SK-N-SH treated with all-trans-retinoic acid at 6 μM for 48 hours (cell line): Measurements from ENCODE around the gene SLC15A1.

Source experiments
- ATAC-seq: fragments of 200-7000 bp; cut with Tn5 transposase; 3 replicates; pipeline ENCODE4 v1.9.1; 2020; ENCODE audit warnings: mild to moderate bottlenecking, moderate library complexity
- ARNTL ChIP-seq: fragments of 450-650 bp; formaldehyde crosslinking; IDR thresholded peaks from 2 replicates; pipeline ENCODE4 v1.5.0; 2020; ENCODE audit warnings: low read depth, mild to moderate bottlenecking, moderate library complexity, borderline replicate concordance
- BACH2 ChIP-seq: fragments of 250-450 bp; sonication (Bioruptor Pico); IDR thresholded peaks from 2 replicates; pipeline ENCODE4 v1.9.0; 2021; ENCODE audit warnings: mild to moderate bottlenecking, borderline replicate concordance
- CSDC2 ChIP-seq: fragments of 250-450 bp; sonication (Bioruptor Pico); IDR thresholded peaks from 2 replicates; pipeline ENCODE4 v1.5.0; 2020; ENCODE audit warnings: mild to moderate bottlenecking, moderate library complexity
- GLIS3 ChIP-seq: fragments of 250-450 bp; sonication (Bioruptor Pico); IDR thresholded peaks from 2 replicates; pipeline ENCODE4 v1.5.0; 2020; ENCODE audit warnings: mild to moderate bottlenecking, moderate library complexity
- ISL1 ChIP-seq: fragments of 250-450 bp; sonication (Bioruptor Pico); IDR thresholded peaks from 2 replicates; pipeline ENCODE4 v2.1.2; 2022; ENCODE audit warnings: mild to moderate bottlenecking, moderate library complexity
- RARB ChIP-seq: fragments of 250-450 bp; sonication (Bioruptor Pico); IDR thresholded peaks from 2 replicates; pipeline ENCODE4 v1.8.0; 2021; ENCODE audit warnings: mild to moderate bottlenecking, moderate library complexity
- SNAI2 ChIP-seq: fragments of 250-450 bp; sonication (Bioruptor Pico); IDR thresholded peaks from 2 replicates; pipeline ENCODE4 v1.5.0; 2020; ENCODE audit warnings: mild to moderate bottlenecking, moderate library complexity
- ZC3H10 ChIP-seq: fragments of 250-450 bp; sonication (Bioruptor Pico); IDR thresholded peaks from 2 replicates; pipeline ENCODE4 v1.5.1; 2021; ENCODE audit warnings: mild to moderate bottlenecking, moderate library complexity
- ZFP3 ChIP-seq: fragments of 250-450 bp; sonication (Bioruptor Pico); IDR thresholded peaks from 2 replicates; pipeline ENCODE4 v1.5.0; 2020; ENCODE audit warnings: mild to moderate bottlenecking, moderate library complexity
- ZFP30 ChIP-seq: fragments of 450-650 bp; formaldehyde crosslinking; IDR thresholded peaks from 2 replicates; pipeline ENCODE4 v1.5.0; 2022; ENCODE audit warnings: mild to moderate bottlenecking, moderate library complexity
- ZNF565 ChIP-seq: fragments of 450-650 bp; formaldehyde crosslinking; conservative IDR thresholded peaks from 2 replicates; pipeline ENCODE4 v1.5.0; 2020; ENCODE audit warnings: low read depth, mild to moderate bottlenecking, moderate library complexity
- ZNF70 ChIP-seq: fragments of 450-650 bp; formaldehyde crosslinking; IDR thresholded peaks from 2 replicates; pipeline ENCODE4 v1.5.0; 2020; ENCODE audit warnings: mild to moderate bottlenecking, moderate library complexity
- ZNF8 ChIP-seq: fragments of 450-650 bp; formaldehyde crosslinking; IDR thresholded peaks from 2 replicates; pipeline ENCODE4 v1.5.0; 2020; ENCODE audit warnings: mild to moderate bottlenecking, moderate library complexity
- TF ChIP-seq, protein P1 (sequence below): fragments of 250-450 bp; sonication (Bioruptor Pico); IDR thresholded peaks from 2 replicates; pipeline ENCODE4 v1.8.0; 2020; ENCODE audit warnings: mild to moderate bottlenecking, moderate library complexity, borderline replicate concordance
- TF ChIP-seq, protein P2 (sequence below): fragments of 250-450 bp; sonication (Bioruptor Pico); IDR thresholded peaks from 2 replicates; pipeline ENCODE4 v1.8.0; 2021; ENCODE audit warnings: low read depth, mild to moderate bottlenecking, moderate library complexity, borderline replicate concordance
- TF ChIP-seq, protein P3 (sequence below): fragments of 250-450 bp; sonication (Bioruptor Pico); IDR thresholded peaks from 2 replicates; pipeline ENCODE4 v1.5.1; 2021; ENCODE audit warnings: mild to moderate bottlenecking, moderate library complexity
- TF ChIP-seq, protein P4 (sequence below): fragments of 250-450 bp; sonication (Bioruptor Pico); IDR thresholded peaks from 2 replicates; pipeline ENCODE4 v1.5.0; 2020; ENCODE audit warnings: mild to moderate bottlenecking, moderate library complexity
- TF ChIP-seq, protein P5 (sequence below): fragments of 250-450 bp; sonication (Bioruptor Pico); IDR thresholded peaks from 2 replicates; pipeline ENCODE4 v1.5.1; 2020; ENCODE audit warnings: low read depth, mild to moderate bottlenecking, moderate library complexity

SLC15A1 gene

DNA sequence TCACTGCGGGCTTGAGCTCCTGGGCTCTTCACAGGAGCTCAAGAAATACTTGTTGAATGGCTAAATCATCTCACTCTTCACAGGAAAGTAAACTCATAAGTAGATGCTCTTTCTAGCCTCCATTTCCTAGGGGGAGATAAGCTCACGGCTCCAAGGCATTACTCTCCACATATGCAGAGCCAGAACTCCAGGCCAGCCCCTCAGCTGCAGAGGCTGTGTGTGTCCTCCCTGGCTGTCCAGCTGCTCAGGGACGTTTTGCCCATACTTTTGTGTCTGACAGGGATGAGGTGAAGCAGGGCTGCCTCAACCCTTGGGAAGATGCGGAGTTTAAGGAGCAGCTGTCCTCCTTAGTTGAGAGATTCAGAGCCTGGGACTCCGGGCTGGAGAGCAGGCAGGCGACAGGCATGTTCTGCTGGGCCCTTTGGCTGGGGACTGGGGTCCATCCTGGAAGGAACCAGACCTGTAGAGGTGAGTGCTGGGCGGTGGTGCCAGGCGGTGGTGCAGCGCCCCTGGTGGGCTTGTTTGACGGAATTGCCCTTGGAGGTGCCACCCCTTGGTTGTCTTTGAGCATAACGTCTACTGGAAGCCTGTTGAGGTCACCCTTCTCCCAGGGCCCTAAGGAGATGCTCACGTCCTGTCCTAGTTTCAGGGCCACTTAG is 20.5 kb upstream of the SLC15A1 start:
- ATAC-seq, result no peak
- TF ChIP-seq ZFP30 (CRISPR knock-in tag) (no peak), BACH2 (CRISPR knock-in tag) (no peak), SNAI2 (CRISPR knock-in tag) (no peak), ZNF70 (CRISPR knock-in tag) (no peak), ISL1 (no peak), RARB (no peak), ZNF8 (CRISPR knock-in tag) (no peak), GLIS3 (CRISPR knock-in tag) (no peak), ARNTL (CRISPR knock-in tag) (no peak), ZFP3 (CRISPR knock-in tag) (no peak), CSDC2 (CRISPR knock-in tag) (no peak)
- TF ChIP-seq, protein P1, sequence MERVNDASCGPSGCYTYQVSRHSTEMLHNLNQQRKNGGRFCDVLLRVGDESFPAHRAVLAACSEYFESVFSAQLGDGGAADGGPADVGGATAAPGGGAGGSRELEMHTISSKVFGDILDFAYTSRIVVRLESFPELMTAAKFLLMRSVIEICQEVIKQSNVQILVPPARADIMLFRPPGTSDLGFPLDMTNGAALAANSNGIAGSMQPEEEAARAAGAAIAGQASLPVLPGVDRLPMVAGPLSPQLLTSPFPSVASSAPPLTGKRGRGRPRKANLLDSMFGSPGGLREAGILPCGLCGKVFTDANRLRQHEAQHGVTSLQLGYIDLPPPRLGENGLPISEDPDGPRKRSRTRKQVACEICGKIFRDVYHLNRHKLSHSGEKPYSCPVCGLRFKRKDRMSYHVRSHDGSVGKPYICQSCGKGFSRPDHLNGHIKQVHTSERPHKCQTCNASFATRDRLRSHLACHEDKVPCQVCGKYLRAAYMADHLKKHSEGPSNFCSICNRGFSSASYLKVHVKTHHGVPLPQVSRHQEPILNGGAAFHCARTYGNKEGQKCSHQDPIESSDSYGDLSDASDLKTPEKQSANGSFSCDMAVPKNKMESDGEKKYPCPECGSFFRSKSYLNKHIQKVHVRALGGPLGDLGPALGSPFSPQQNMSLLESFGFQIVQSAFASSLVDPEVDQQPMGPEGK (CRISPR knock-in tag), result no peak
- TF ChIP-seq, protein P2, sequence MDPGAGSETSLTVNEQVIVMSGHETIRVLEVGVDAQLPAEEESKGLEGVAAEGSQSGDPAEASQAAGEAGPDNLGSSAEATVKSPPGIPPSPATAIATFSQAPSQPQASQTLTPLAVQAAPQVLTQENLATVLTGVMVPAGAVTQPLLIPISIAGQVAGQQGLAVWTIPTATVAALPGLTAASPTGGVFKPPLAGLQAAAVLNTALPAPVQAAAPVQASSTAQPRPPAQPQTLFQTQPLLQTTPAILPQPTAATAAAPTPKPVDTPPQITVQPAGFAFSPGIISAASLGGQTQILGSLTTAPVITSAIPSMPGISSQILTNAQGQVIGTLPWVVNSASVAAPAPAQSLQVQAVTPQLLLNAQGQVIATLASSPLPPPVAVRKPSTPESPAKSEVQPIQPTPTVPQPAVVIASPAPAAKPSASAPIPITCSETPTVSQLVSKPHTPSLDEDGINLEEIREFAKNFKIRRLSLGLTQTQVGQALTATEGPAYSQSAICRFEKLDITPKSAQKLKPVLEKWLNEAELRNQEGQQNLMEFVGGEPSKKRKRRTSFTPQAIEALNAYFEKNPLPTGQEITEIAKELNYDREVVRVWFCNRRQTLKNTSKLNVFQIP (CRISPR knock-in tag), result no peak
- TF ChIP-seq, protein P3, sequence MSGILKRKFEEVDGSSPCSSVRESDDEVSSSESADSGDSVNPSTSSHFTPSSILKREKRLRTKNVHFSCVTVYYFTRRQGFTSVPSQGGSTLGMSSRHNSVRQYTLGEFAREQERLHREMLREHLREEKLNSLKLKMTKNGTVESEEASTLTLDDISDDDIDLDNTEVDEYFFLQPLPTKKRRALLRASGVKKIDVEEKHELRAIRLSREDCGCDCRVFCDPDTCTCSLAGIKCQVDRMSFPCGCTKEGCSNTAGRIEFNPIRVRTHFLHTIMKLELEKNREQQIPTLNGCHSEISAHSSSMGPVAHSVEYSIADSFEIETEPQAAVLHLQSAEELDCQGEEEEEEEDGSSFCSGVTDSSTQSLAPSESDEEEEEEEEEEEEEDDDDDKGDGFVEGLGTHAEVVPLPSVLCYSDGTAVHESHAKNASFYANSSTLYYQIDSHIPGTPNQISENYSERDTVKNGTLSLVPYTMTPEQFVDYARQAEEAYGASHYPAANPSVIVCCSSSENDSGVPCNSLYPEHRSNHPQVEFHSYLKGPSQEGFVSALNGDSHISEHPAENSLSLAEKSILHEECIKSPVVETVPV (CRISPR knock-in tag), result no peak
- TF ChIP-seq, protein P4, sequence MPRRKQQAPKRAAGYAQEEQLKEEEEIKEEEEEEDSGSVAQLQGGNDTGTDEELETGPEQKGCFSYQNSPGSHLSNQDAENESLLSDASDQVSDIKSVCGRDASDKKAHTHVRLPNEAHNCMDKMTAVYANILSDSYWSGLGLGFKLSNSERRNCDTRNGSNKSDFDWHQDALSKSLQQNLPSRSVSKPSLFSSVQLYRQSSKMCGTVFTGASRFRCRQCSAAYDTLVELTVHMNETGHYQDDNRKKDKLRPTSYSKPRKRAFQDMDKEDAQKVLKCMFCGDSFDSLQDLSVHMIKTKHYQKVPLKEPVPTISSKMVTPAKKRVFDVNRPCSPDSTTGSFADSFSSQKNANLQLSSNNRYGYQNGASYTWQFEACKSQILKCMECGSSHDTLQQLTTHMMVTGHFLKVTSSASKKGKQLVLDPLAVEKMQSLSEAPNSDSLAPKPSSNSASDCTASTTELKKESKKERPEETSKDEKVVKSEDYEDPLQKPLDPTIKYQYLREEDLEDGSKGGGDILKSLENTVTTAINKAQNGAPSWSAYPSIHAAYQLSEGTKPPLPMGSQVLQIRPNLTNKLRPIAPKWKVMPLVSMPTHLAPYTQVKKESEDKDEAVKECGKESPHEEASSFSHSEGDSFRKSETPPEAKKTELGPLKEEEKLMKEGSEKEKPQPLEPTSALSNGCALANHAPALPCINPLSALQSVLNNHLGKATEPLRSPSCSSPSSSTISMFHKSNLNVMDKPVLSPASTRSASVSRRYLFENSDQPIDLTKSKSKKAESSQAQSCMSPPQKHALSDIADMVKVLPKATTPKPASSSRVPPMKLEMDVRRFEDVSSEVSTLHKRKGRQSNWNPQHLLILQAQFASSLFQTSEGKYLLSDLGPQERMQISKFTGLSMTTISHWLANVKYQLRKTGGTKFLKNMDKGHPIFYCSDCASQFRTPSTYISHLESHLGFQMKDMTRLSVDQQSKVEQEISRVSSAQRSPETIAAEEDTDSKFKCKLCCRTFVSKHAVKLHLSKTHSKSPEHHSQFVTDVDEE (CRISPR knock-in tag), result no peak

DNA sequence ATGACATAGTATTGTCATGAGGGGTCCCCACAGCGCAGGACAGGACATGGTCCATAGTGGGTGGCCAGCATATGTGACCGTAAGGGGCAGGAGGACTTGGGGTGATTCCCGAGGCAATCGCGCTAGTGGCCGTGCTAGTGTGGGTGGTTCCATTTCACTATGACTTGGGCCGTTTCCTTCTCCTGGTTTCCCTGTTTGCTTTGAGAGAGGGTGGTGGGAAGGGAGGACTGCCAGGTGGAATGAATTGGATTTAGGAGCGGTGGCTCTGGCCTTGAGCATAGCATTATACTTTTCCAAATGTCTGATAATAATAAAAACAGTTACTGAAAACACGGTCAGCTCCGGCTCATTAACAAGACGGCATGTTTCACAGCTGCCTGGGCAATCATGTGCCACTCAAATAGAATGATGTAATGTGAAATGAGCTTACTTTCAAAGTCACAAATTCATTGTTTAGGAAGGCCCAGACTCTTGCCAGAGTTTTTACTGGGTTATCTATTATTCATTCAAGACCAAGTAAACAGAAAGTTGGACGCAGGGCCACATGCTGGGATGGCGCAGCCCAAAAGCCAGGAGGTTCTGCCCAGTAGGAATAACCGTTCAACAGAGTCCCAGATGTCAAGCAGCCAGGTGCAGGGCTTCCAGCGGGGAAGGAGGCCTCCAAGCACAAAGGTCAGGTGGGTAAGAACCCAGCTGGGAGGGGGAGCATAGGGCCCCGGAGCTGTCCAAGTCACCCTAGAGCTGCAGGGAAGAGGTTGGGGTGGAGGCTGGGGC is 19.6 kb upstream of the SLC15A1 start:
- ATAC-seq, result no peak
- TF ChIP-seq ZC3H10 (no peak), CSDC2 (CRISPR knock-in tag) (no peak), ZNF8 (CRISPR knock-in tag) (no peak), BACH2 (CRISPR knock-in tag) (no peak), ZNF565 (CRISPR knock-in tag) (no peak)
- TF ChIP-seq, protein P5, sequence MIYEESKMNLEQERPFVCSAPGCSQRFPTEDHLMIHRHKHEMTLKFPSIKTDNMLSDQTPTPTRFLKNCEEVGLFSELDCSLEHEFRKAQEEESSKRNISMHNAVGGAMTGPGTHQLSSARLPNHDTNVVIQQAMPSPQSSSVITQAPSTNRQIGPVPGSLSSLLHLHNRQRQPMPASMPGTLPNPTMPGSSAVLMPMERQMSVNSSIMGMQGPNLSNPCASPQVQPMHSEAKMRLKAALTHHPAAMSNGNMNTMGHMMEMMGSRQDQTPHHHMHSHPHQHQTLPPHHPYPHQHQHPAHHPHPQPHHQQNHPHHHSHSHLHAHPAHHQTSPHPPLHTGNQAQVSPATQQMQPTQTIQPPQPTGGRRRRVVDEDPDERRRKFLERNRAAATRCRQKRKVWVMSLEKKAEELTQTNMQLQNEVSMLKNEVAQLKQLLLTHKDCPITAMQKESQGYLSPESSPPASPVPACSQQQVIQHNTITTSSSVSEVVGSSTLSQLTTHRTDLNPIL (CRISPR knock-in tag), result no peak
- TF ChIP-seq, protein P1 (CRISPR knock-in tag), result no peak
